Epithelial cell of proximal tubule (primary cell): ENCODE data around the gene B3GALNT2. TPM values are rescaled to one million over a fixed set of nuclear protein-coding genes. Genes with fewer than 3 reads are reported as not detected.

Experiments used
- DNase-seq: peaks from one replicate; pipeline ENCODE4 v3.0.0-alpha.2; 2011; ENCODE audit warnings: low read depth
- H3K4me3 ChIP-seq: 2 replicates; pipeline ENCODE4 v1.5.1; 2011; ENCODE audit warnings: low read depth, mild to moderate bottlenecking, low read length
- CTCF ChIP-seq: conservative IDR thresholded peaks from 2 replicates; pipeline ENCODE4 v1.5.1; 2012; ENCODE audit warnings: low read depth, mild to moderate bottlenecking, low read length
- total RNA-seq: library from RNA; depleted of rRNA; stranded (reverse); fragments of >200 nt; gene quantifications from 2 replicates; pipeline ENCODE4 v1.2.3, GENCODE V29; 2015

Gene B3GALNT2
- total RNA-seq, 1 donor from 2014 or later: 16.5 TPM

GRCh38 chr1:235533476-235534168 lies 29.4 kb upstream of the B3GALNT2 start:
- no peak for DNase-seq
- no peak overlapping the region for H3K4me3 ChIP-seq
- no peak for TF ChIP-seq CTCF

DNA sequence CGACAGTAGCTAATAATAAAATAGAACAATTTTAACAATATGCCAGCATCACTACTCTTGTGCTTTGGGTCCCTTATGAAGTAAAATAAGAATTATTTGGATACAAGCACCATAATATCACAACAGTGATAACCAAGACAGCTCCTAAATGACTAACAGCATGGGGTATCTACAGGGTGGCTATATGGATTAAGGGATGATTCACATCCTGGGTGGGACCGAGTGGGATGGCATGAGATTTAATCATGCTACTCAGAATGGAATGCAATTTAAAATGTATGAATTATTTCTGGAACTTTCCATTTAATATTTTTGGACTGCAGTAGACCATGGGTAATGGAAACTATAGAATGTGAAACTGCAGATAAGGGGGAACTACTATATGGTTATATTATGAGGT lies 28.1 kb upstream of the B3GALNT2 start:
- no peak for DNase-seq
- no peak for TF ChIP-seq CTCF
- H3K4me3 ChIP-seq: no peak overlapping the region

DNA sequence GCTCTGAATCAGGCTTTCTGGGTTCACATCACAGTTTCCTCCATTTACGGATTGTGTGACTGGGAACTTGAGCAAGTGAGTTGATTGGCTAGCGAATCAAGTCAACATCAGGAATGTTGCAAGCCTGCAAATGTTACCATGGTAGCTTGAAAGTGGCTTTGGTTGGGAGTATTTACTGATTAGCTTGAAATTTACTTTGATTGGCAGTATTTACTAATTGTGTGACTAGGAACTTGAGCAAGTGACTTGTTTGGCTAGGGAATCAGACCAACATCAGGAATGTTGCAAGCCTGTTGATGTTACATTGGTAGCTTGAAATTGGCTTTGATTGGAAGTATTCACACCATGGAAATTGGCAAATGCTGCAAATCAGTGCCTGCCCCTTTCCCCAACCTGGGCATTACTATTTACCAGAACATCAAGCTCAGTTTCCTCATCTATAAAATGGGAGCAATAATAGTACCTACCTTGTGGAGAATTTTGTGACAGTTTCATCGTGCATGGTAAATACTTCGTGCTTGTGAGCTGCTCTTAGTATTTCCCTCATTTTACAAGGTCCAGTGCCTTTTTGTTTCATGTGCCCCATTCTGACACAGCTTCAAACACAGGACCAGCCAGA lies 23.1 kb upstream of the B3GALNT2 start:
- no peak for TF ChIP-seq CTCF
- no peak overlapping the region for H3K4me3 ChIP-seq
- DNase-seq: no peak

- no peak for TF ChIP-seq CTCF
- no peak for DNase-seq
- H3K4me3 ChIP-seq: no peak overlapping the region
These were observed 21.1 kb upstream of the B3GALNT2 start for GRCh38 chr1:235525314-235525713.

DNA sequence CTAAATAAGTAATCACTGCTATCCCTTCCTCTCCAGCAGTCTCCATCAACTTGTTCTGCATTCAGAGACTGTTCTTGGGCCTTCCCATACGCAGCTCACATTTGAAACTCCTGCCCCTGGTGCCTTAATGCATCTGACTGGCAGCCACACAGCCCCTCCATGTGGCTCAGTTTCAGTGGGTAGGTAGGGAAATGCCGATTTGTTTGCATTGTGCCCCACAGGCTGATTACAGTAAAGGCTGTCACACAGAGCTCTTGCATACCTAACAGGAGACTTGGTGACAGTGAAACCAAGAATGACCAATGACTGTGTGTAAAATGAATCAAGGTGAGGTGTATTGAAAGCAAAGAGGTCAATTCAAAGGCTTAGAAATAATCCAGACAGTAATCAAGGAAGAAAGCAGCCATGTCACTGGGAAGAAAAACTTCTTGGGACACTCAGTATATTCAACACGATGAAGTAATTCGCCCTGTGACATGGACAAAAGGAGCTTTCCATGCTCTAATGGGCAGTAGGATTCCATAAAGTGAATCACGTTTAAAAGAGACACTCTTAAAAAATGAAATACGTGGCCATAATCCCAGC lies 12.7 kb upstream of the B3GALNT2 start:
- H3K4me3 ChIP-seq: no peak overlapping the region
- no peak for DNase-seq
- no peak for TF ChIP-seq CTCF

DNA sequence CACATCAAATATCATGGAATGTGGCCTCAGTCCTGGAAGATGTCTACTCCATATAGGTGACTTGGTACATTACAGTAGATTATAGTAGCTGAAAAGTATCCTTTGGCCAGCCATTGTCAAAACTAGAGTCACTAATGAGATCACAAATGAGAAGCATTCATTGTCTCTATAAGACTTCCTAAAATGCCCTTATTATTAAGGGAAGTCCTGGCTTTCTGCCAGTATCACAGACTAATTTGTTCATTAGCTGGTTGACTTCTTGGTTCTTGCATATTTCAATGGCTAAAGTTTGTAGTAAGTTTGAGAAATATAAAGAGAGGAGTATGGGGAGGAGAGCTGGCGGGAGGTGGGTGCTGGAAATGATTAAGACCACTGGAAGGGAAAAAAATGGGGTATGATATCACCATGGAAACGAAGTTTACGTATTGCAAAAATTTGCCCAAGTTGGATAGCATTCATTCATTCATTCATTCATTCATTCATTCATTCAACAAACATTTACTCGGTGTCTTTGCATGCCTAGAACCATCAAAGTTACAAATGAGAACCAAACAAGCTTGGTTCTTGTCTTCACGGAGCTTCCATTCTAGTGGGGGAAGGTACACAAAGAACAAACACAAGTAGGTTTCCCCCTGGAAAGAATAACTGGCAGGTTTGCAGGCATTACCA lies 11.7 kb upstream of the B3GALNT2 start:
- no peak overlapping the region for H3K4me3 ChIP-seq
- no peak for DNase-seq
- no peak for TF ChIP-seq CTCF
